ENCODE results near the gene SLC26A9. TPM values are rescaled to one million over a fixed set of nuclear protein-coding genes. Genes with fewer than 3 reads are reported as not detected.

Gene SLC26A9
- total and polyA plus RNA-seq, 4 donors = 0.13 to 0.18 (median 0.18) TPM; not detected in 1

DNA sequence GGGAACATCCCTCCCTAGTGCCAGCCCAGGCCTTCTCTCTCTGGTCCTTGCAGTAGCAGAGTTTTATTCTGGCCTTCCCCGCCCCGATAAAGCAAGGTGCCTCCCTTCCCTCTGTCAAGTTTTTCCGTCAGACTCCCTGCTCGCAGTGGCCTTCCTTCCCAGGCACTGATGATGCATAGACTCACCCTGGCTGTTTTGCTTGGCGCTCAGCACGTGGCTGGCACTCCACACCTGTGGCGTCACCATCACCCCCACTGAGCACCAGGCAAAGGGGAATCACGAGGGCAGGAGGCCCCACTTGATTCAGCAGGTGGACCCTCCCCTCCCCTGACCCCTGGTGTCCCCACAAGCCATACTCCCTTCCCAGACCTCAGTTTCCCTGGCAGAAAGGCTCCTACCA lies 7.4 kb downstream of the SLC26A9 start:
- Histone ChIP-seq H3K27ac (ENCODE audit: low read depth in 1 of 2, low read length in 2 of 2) (no peak overlapping the region), H3K9me3 (ENCODE audit: control insufficient read depth, low read length) (no peaks in the 10 kb centered on the region), H3K36me3 (ENCODE audit: control insufficient read depth in 1 of 2, insufficient read depth in 2 of 2, low read length in 1 of 2) (no peaks in the 10 kb centered on the region), H3K4me1 (ENCODE audit: control insufficient read depth in 1 of 2, insufficient read depth in 2 of 2, low read length in 2 of 2) (no peaks in the 10 kb centered on the region), H3K27me3 (ENCODE audit: control insufficient read depth in 1 of 2, insufficient read depth in 2 of 2, low read length in 1 of 2) (no peaks in the 10 kb centered on the region), H3K4me3 (ENCODE audit: low read length in 2 of 2) (no peak overlapping the region)
- WGBS, 2 donors = 49 to 53% methylated on average over 8 of the region's 8 CpGs
- intact Hi-C loops (cut with DNase I) = loop anchor here in 1 of 2 donors (5.0 kb wide), 1 partner anchor 41 kb away; no protein-coding TSS in a partner anchor
- ATAC-seq (ENCODE audit: low FRiP score) = no peak
- no peak for DNase-seq

DNA sequence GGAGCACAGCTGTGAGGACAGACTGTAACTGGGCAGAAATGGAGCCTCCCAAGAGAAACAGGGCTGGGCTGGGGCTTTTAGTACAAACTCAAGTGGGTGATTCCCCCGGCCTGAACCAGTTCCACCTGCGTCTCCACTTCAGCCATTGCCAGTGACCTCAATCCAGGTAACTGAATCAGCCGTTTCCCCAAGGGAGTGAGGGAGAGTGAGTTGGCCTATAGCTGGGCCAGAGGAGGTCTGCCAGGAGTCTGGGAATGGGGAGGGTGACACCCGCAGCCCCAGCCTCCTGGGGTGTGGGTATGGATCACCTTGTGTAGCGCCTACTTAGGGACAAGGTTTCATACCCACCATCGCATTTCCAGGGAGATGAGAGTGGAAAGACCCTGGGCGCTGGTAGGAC lies 8.5 kb downstream of the SLC26A9 start:
- WGBS, 2 donors = 91 to 94% methylated on average over 7 of the region's 7 CpGs
- no peak overlapping the region for H3K4me3 ChIP-seq (ENCODE audit: low read length in 2 of 2)
- intact Hi-C loops (cut with DNase I) = loop anchor here in 1 of 2 donors (5.0 kb wide), 1 partner anchor 43 kb away; no protein-coding TSS in a partner anchor
- H3K36me3 ChIP-seq (ENCODE audit: control insufficient read depth in 1 of 2, insufficient read depth in 2 of 2, low read length in 1 of 2) = no peaks in the 10 kb centered on the region
- DNase-seq = no peak
- H3K27me3 ChIP-seq (ENCODE audit: control insufficient read depth in 1 of 2, insufficient read depth in 2 of 2, low read length in 1 of 2) = no peaks in the 10 kb centered on the region
- ATAC-seq (ENCODE audit: low FRiP score) = no peak
- no peaks in the 10 kb centered on the region for H3K9me3 ChIP-seq (ENCODE audit: control insufficient read depth, low read length)
- H3K27ac ChIP-seq (ENCODE audit: low read depth in 1 of 2, low read length in 2 of 2) = no peak overlapping the region
- H3K4me1 ChIP-seq (ENCODE audit: control insufficient read depth in 1 of 2, insufficient read depth in 2 of 2, low read length in 2 of 2) = no peaks in the 10 kb centered on the region

DNA sequence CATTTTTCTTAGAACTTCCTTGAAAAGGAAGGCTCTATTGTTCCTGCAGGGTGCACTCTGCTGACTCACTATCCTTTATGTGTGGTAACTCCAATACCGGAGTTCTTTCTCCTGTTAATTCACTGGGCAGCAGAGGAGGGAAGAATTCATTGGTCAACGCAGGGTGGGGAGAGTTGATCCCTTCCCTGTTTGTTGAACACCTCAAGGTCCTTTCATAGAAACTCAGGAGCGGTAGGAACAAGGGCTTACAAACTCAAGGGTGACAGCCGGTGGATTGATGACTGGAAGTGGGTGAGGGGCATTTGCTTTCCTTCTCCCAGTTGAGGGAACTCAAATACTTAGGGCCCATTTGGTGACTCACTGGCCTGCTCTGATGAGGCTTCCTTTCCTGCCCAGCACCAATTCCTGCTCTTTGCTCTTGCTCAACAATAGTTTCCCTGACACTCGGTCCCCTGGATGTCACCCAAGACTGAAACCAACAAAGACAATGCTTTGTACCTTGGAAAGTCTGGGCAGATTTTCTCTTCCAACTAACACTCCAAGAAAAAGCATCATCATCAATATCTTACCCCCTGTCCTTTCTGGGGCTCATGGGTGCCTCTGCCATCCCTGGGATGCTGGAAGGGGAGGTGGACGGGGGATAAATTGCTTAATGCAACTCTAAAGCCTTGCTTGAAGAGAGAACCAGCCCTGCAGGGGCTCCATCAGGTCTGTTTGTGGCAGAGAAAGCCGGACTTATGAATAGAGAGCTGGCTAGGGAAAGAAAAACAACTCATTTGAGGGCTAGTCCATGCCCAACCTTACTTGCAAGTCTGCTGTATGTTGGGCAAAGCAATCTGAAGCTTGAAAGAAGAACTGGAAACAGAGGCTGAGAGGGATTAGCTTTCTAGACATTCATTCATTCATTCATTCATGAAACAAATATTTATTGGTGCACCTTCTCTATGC lies 9.3 kb downstream of the SLC26A9 start:
- Histone ChIP-seq H3K9me3 (ENCODE audit: control insufficient read depth, low read length) (no peaks in the 10 kb centered on the region), H3K27me3 (ENCODE audit: control insufficient read depth in 1 of 2, insufficient read depth in 2 of 2, low read length in 1 of 2) (no peaks in the 10 kb centered on the region), H3K27ac (ENCODE audit: low read depth in 1 of 2, low read length in 2 of 2) (no peak overlapping the region), H3K4me1 (ENCODE audit: control insufficient read depth in 1 of 2, insufficient read depth in 2 of 2, low read length in 2 of 2) (no peaks in the 10 kb centered on the region), H3K4me3 (ENCODE audit: low read length in 2 of 2) (no peak overlapping the region), H3K36me3 (ENCODE audit: control insufficient read depth in 1 of 2, insufficient read depth in 2 of 2, low read length in 1 of 2) (no peaks in the 10 kb centered on the region)
- DNase-seq (peak in 1 of 2 donors; percentile 46), ATAC-seq (ENCODE audit: low FRiP score) (no peak)
- intact Hi-C loops (cut with DNase I) = no loop called here
- WGBS, 2 donors = 64 to 69% methylated on average over 7 of the region's 7 CpGs

DNA sequence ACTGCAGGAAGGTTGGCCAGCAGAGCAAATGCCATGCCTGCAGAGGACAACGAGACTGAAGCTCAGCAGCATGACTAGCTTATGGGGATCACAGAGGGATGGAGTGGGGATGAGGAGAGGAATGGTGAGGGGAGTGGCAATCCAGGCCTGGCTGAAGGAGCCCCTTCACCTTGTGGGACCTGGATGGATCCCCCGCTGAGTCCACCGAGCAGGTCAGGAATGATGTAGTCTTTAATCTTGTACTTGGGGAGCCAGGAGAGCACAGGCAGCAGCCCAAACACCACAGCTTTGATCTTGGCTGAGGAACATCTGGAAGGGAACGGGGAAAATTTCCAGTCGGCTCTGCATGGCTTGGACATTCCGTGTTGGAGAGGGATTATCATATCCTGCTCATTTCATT lies 10.5 kb downstream of the SLC26A9 start:
- no peak overlapping the region for H3K27ac ChIP-seq (ENCODE audit: low read depth in 1 of 2, low read length in 2 of 2)
- no peaks in the 10 kb centered on the region for H3K4me1 ChIP-seq (ENCODE audit: control insufficient read depth in 1 of 2, insufficient read depth in 2 of 2, low read length in 2 of 2)
- no peaks in the 10 kb centered on the region for H3K36me3 ChIP-seq (ENCODE audit: control insufficient read depth in 1 of 2, insufficient read depth in 2 of 2, low read length in 1 of 2)
- H3K4me3 ChIP-seq (ENCODE audit: low read length in 2 of 2) = no peak overlapping the region
- intact Hi-C loops (cut with DNase I) = no loop called here
- no peaks in the 10 kb centered on the region for H3K27me3 ChIP-seq (ENCODE audit: control insufficient read depth in 1 of 2, insufficient read depth in 2 of 2, low read length in 1 of 2)
- no peaks in the 10 kb centered on the region for H3K9me3 ChIP-seq (ENCODE audit: control insufficient read depth, low read length)
- DNase-seq = peak in 1 of 2 donors; percentile 16
- WGBS, 2 donors = 31 to 44% methylated on average over 6 of the region's 6 CpGs
- no peak for ATAC-seq (ENCODE audit: low FRiP score)

DNA sequence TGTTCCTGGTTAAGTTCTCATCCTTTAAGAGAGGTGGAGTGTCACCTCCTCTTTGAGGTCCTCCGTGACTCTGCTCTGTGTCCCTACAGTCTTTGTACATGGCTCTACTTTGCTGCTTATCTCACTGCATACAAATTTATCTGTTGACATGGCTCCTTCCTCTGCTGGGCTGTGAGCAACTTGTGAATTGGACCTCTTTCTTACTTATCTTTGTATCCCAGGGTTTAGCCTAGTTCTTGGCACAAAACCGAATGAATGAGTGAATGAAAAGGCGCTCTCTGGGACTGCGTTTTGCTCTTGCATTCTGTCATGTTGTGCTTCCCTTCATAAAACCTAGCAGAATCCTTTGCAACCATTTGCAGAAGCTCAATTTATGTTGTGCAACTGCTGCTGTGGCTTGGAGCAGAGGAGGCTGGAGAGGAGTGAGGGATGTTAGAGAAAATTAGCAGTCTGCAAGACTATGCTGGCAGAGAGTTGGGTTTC lies 12.4 kb downstream of the SLC26A9 start:
- Histone ChIP-seq H3K36me3 (ENCODE audit: control insufficient read depth in 1 of 2, insufficient read depth in 2 of 2, low read length in 1 of 2) (no peaks in the 10 kb centered on the region), H3K27ac (ENCODE audit: low read depth in 1 of 2, low read length in 2 of 2) (no peak overlapping the region), H3K9me3 (ENCODE audit: control insufficient read depth, low read length) (no peaks in the 10 kb centered on the region), H3K4me1 (ENCODE audit: control insufficient read depth in 1 of 2, insufficient read depth in 2 of 2, low read length in 2 of 2) (no peaks in the 10 kb centered on the region), H3K27me3 (ENCODE audit: control insufficient read depth in 1 of 2, insufficient read depth in 2 of 2, low read length in 1 of 2) (no peaks in the 10 kb centered on the region), H3K4me3 (ENCODE audit: low read length in 2 of 2) (no peak overlapping the region)
- 29 to 48% methylated on average over 4 of the region's 4 CpGs for WGBS, 2 donors
- intact Hi-C loops (cut with DNase I) = no loop called here
- ATAC-seq (ENCODE audit: low FRiP score) (no peak), DNase-seq (peak in 1 of 2 donors; percentile 2)

DNA sequence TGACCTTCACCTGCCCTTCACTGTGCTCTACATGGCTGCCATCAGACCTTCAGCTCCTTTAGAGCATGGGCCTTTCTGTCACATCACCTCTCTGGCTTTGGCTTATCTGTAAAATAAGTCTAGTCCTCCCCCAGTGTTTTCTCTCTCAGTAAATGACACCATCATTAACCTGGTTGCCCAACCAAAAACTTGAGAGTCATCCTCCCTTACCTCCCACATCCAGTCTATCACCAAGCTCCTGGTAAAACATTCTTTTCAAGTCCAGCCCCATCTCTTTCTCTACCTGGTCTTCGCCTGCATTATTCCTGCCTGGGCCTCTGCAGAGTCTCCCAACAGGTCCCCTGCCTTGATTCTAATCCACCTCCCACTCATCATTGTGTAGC lies 13.1 kb downstream of the SLC26A9 start:
- H3K27ac ChIP-seq (ENCODE audit: low read depth in 1 of 2, low read length in 2 of 2) = no peak overlapping the region
- intact Hi-C loops (cut with DNase I) = no loop called here
- no peak for DNase-seq

DNA sequence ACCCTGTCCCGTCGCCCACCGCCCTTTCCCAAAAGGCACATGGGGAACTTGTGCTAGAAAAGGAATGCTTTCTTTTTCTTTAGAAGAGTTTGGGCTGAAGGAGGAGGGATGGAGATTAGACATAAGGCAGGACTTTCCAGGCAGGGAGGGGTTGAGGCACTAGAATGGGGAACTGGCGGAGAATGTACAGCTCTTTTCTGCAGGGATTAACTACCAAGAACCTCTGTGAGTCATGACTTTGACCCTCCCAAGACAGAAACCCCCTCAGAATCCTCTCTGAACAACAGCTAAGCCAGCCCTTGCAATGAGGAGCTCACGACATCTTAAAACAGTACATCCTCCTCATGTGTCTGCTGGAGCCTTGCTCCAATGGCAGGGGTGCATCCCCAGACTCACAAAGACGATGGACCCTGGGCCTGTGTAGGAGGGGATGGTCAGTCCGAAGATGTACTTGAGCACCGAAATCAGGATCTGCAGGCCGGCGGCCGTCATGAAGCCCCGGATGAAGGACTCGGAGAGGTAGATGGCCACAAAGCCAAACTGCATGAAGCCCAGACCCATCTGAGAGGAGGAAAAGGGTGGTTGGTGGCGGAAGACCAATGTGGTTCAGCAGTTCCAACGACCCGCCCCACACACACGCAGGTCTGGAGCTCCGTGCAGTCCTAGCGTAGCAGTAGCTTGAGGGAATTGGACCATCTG lies 13.6 kb downstream of the SLC26A9 start:
- H3K4me3 ChIP-seq (ENCODE audit: low read length in 2 of 2) = no peak overlapping the region
- H3K27ac ChIP-seq (ENCODE audit: low read depth in 1 of 2, low read length in 2 of 2) = no peak overlapping the region
- DNase-seq = peak in 1 of 2 donors; percentile 25
- no peak for ATAC-seq (ENCODE audit: low FRiP score)
- no peaks in the 10 kb centered on the region for H3K9me3 ChIP-seq (ENCODE audit: control insufficient read depth, low read length)
- no peaks in the 10 kb centered on the region for H3K27me3 ChIP-seq (ENCODE audit: control insufficient read depth in 1 of 2, insufficient read depth in 2 of 2, low read length in 1 of 2)
- H3K4me1 ChIP-seq (ENCODE audit: control insufficient read depth in 1 of 2, insufficient read depth in 2 of 2, low read length in 2 of 2) = no peaks in the 10 kb centered on the region
- intact Hi-C loops (cut with DNase I) = no loop called here
- no peaks in the 10 kb centered on the region for H3K36me3 ChIP-seq (ENCODE audit: control insufficient read depth in 1 of 2, insufficient read depth in 2 of 2, low read length in 1 of 2)
- 94 to 95% methylated on average over 19 of the region's 19 CpGs for WGBS, 2 donors

More for the DNA sequence above, 13.1 kb downstream of the SLC26A9 start:
- Histone ChIP-seq H3K4me1 (ENCODE audit: control insufficient read depth in 1 of 2, insufficient read depth in 2 of 2, low read length in 2 of 2) (no peaks in the 10 kb centered on the region), H3K36me3 (ENCODE audit: control insufficient read depth in 1 of 2, insufficient read depth in 2 of 2, low read length in 1 of 2) (no peaks in the 10 kb centered on the region), H3K4me3 (ENCODE audit: low read length in 2 of 2) (no peak overlapping the region), H3K9me3 (ENCODE audit: control insufficient read depth, low read length) (no peaks in the 10 kb centered on the region), H3K27me3 (ENCODE audit: control insufficient read depth in 1 of 2, insufficient read depth in 2 of 2, low read length in 1 of 2) (no peaks in the 10 kb centered on the region)
- WGBS, 2 donors = 97 to 100% methylated on average over 1 of the region's 1 CpG
- no peak for ATAC-seq (ENCODE audit: low FRiP score)

DNA sequence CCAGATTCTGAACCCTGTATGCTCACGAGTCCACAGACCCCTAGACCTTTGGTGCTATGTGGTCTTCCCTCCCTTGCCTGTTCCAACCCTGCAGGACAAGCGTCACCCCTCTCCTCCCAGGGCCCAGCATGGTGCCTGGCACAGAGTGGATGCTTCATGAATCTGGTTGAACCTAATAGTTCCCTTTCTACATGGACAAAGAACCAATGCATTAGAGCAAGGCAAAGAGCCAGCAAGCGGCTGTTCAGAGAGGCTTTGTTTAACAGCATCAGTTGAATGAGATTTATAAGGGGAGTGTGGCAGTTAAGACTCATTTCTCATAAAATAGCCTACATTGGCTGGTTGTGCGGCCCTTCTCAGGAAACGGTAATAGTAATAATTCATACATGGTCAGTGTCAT lies 14.9 kb downstream of the SLC26A9 start:
- peak in 1 of 2 donors; percentile 61 for DNase-seq
- 88 to 93% methylated on average over 5 of the region's 5 CpGs for WGBS, 2 donors
- H3K27ac ChIP-seq (ENCODE audit: low read depth in 1 of 2, low read length in 2 of 2) = no peak overlapping the region
- intact Hi-C loops (cut with DNase I) = no loop called here
- no peak overlapping the region for H3K4me3 ChIP-seq (ENCODE audit: low read length in 2 of 2)
- H3K9me3 ChIP-seq (ENCODE audit: control insufficient read depth, low read length) = no peaks in the 10 kb centered on the region
- H3K27me3 ChIP-seq (ENCODE audit: control insufficient read depth in 1 of 2, insufficient read depth in 2 of 2, low read length in 1 of 2) = no peaks in the 10 kb centered on the region
- ATAC-seq (ENCODE audit: low FRiP score) = no peak
- H3K4me1 ChIP-seq (ENCODE audit: control insufficient read depth in 1 of 2, insufficient read depth in 2 of 2, low read length in 2 of 2) = no peaks in the 10 kb centered on the region
- no peaks in the 10 kb centered on the region for H3K36me3 ChIP-seq (ENCODE audit: control insufficient read depth in 1 of 2, insufficient read depth in 2 of 2, low read length in 1 of 2)
